Panc1 (cell line): ENCODE data around the gene FAM120B.

Experiments
- CTCF ChIP-seq: fragments of 450-650 bp; IDR thresholded peaks from 2 replicates; pipeline ENCODE4 v1.5.1; 2017; ENCODE audit warnings: mild to moderate bottlenecking
- POLR2AphosphoS5 ChIP-seq: IDR thresholded peaks from 2 replicates; pipeline ENCODE4 v1.6.1; 2012; ENCODE audit warnings: mild to moderate bottlenecking, low read depth, low read length, moderate library complexity
- SIN3A ChIP-seq: IDR thresholded peaks from 2 replicates; pipeline ENCODE4 v1.6.1; 2012; ENCODE audit warnings: low read depth, mild to moderate bottlenecking, low read length, moderate library complexity, borderline replicate concordance; ENCODE audit not compliant: insufficient read depth

GRCh38 chr6:170347091-170347490, 40.5 kb downstream of the FAM120B start:
- no peak for TF ChIP-seq POLR2AphosphoS5
- TF ChIP-seq CTCF = no peak
- TF ChIP-seq SIN3A = no peak
